Uterus (tissue), 2 donors: ENCODE measurements around the gene RALGAPB.

Source experiments
- CTCF ChIP-seq, 4 experiments: fragments of 200-600 bp in 2 of 4; fragments of 450-650 bp in 2 of 4; sonication (generic) in 2 of 4; IDR thresholded peaks; one replicate each; pipeline ENCODE4 v1.5.1; 2016 to 2019; ENCODE audit warnings: antibody characterized with exemption in 4 of 4, mild to moderate bottlenecking in 2 of 4, moderate library complexity in 1 of 4
- POLR2A ChIP-seq, 2 donors: fragments of 450-650 bp; IDR thresholded peaks; one replicate each; pipeline ENCODE4 v1.6.1; 2016; ENCODE audit warnings: antibody characterized with exemption in 2 of 2, mild to moderate bottlenecking in 1 of 2, moderate library complexity in 1 of 2

DNA sequence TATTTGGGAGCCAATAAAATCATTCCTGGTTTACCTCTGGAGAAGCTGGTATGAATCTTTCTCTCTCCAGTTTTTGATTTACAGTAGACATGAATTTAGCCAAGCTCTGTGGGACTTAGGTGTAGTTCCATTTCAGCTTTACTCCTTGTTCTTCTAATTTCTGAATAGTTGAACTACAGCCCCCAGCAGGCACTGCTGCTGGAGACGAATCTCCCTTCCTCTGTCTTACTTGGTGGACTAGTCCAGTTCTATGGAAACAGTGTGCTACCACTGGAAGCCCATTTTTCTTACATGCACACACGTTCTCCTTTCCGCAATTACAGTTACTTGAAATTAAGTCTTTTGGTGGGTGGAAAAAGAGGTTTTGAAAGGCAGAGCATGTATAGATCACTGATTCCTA, 42.3 kb downstream of the RALGAPB start:
- no peak for TF ChIP-seq POLR2A (IDR thresholded peaks at IDR 0.05)
- TF ChIP-seq CTCF (IDR thresholded peaks at IDR 0.05) = no peak
